WTC11 (cell line): ENCODE data around the gene ZBTB43. TPM values are rescaled to one million over a fixed set of nuclear protein-coding genes. Genes with fewer than 3 reads are reported as not detected.

ENCODE experiments used
- ATAC-seq: fragments of 200-7000 bp; cut with Tn5 transposase; 2 replicates; pipeline ENCODE4 v1.10.0; 2021; ENCODE audit warnings: mild to moderate bottlenecking, moderate library complexity
- CTCF ChIA-PET: fragments of 300-600 bp; sonication (Branson Sonifier 250); formaldehyde crosslinking; loops from one replicate; lab custom pipeline; 2021; ENCODE audit warnings: antibody characterized with exemption; lab: Charles Lee
- POLR2A ChIA-PET: fragments of 350-600 bp; sonication (Branson Sonifier 250); formaldehyde crosslinking; loops from one replicate; lab custom pipeline; 2021; ENCODE audit warnings: antibody characterized with exemption; lab: Charles Lee
- DNase-seq: peaks from one replicate; pipeline ENCODE4 v3.0.0; 2021; ENCODE audit warnings: low spot score
- H3K27ac Mint-ChIP-seq: 2 replicates; pipeline ENCODE4 v1.8.0; 2021; ENCODE audit warnings: mixed read lengths
- H3K27me3 Mint-ChIP-seq: 2 replicates; pipeline ENCODE4 v1.8.0; 2021; ENCODE audit warnings: low read depth, mild to moderate bottlenecking, moderate library complexity, mixed read lengths
- H3K36me3 Mint-ChIP-seq: 2 replicates; pipeline ENCODE4 v1.8.0; 2021; ENCODE audit warnings: mixed read lengths
- H3K4me1 Mint-ChIP-seq: 2 replicates; pipeline ENCODE4 v1.8.0; 2022; ENCODE audit warnings: mixed read lengths
- H3K4me3 Mint-ChIP-seq: 2 replicates; pipeline ENCODE4 v1.8.0; 2021; ENCODE audit warnings: mild to moderate bottlenecking, moderate library complexity, mixed read lengths
- H3K9me3 Mint-ChIP-seq: 2 replicates; pipeline ENCODE4 v1.8.0; 2021; ENCODE audit warnings: mixed read lengths
- ARID4B ChIP-seq: sonication (generic); formaldehyde crosslinking; IDR thresholded peaks from 2 replicates; pipeline ENCODE4 v1.8.0; 2023; ENCODE audit warnings: missing genetic modification reagents, mild to moderate bottlenecking, borderline replicate concordance
- ATF2 ChIP-seq: sonication (generic); formaldehyde crosslinking; IDR thresholded peaks from 2 replicates; pipeline ENCODE4 v1.8.1; 2022; ENCODE audit warnings: low read depth, missing genetic modification reagents, borderline replicate concordance
- EMX1 ChIP-seq: fragments of 250-450 bp; sonication (Bioruptor Pico); IDR thresholded peaks from 2 replicates; pipeline ENCODE4 v1.8.0; 2021; ENCODE audit warnings: mild to moderate bottlenecking
- ERG ChIP-seq: fragments of 250-450 bp; sonication (Bioruptor Pico); IDR thresholded peaks from 2 replicates; pipeline ENCODE4 v1.8.0; 2021; ENCODE audit warnings: mild to moderate bottlenecking
- ETV6 ChIP-seq: sonication (generic); formaldehyde crosslinking; IDR thresholded peaks from 2 replicates; pipeline ENCODE4 v1.8.1; 2022; ENCODE audit warnings: mild to moderate bottlenecking, missing genetic modification reagents
- FOXP4 ChIP-seq: sonication (generic); formaldehyde crosslinking; IDR thresholded peaks from 2 replicates; pipeline ENCODE4 v1.8.0; 2022; ENCODE audit warnings: mild to moderate bottlenecking, missing genetic modification reagents
- GRHL2 ChIP-seq: fragments of 250-450 bp; sonication (Bioruptor Pico); IDR thresholded peaks from 2 replicates; pipeline ENCODE4 v1.8.0; 2022; ENCODE audit warnings: mild to moderate bottlenecking, moderate library complexity; ENCODE audit not compliant: insufficient replicate concordance, severe bottlenecking
- GTF2I ChIP-seq: fragments of 250-450 bp; sonication (Bioruptor Pico); conservative IDR thresholded peaks from 2 replicates; pipeline ENCODE4 v1.4.0; 2021; ENCODE audit warnings: mild to moderate bottlenecking
- MLX ChIP-seq: sonication (generic); formaldehyde crosslinking; IDR thresholded peaks from 2 replicates; pipeline ENCODE4 v1.8.1; 2023; ENCODE audit warnings: mild to moderate bottlenecking, missing genetic modification reagents, moderate library complexity
- MXD4 ChIP-seq: fragments of 250-450 bp; sonication (Bioruptor Pico); IDR thresholded peaks from 2 replicates; pipeline ENCODE4 v1.8.0; 2021; ENCODE audit warnings: mild to moderate bottlenecking, moderate library complexity, borderline replicate concordance
- SMAD4 ChIP-seq: sonication (generic); formaldehyde crosslinking; IDR thresholded peaks from 2 replicates; pipeline ENCODE4 v1.8.0; 2022; ENCODE audit warnings: mild to moderate bottlenecking, missing genetic modification reagents
- SP1 ChIP-seq: sonication (generic); formaldehyde crosslinking; conservative IDR thresholded peaks from 2 replicates; pipeline ENCODE4 v1.8.1; 2022; ENCODE audit warnings: missing genetic modification reagents
- STAT6 ChIP-seq: sonication (generic); formaldehyde crosslinking; conservative IDR thresholded peaks from 2 replicates; pipeline ENCODE4 v1.8.1; 2023; ENCODE audit warnings: mild to moderate bottlenecking, low read depth, missing genetic modification reagents, moderate library complexity
- TCF7 ChIP-seq: sonication (generic); formaldehyde crosslinking; IDR thresholded peaks from 2 replicates; pipeline ENCODE4 v1.8.0; 2022; ENCODE audit warnings: mild to moderate bottlenecking, low read depth, missing genetic modification reagents, moderate library complexity
- TEAD1 ChIP-seq: sonication (generic); formaldehyde crosslinking; IDR thresholded peaks from 2 replicates; pipeline ENCODE4 v1.8.0; 2022; ENCODE audit warnings: mild to moderate bottlenecking, missing genetic modification reagents
- USF2 ChIP-seq: sonication (generic); formaldehyde crosslinking; IDR thresholded peaks from 2 replicates; pipeline ENCODE4 v1.8.1; 2023; ENCODE audit warnings: mild to moderate bottlenecking, missing genetic modification reagents, moderate library complexity
- ZBTB43 ChIP-seq: sonication (generic); formaldehyde crosslinking; IDR thresholded peaks from 2 replicates; pipeline ENCODE4 v1.8.1; 2023; ENCODE audit warnings: mild to moderate bottlenecking, missing genetic modification reagents
- ZNF396 ChIP-seq: fragments of 250-450 bp; sonication (Bioruptor Pico); IDR thresholded peaks from 2 replicates; pipeline ENCODE4 v1.8.0; 2021; ENCODE audit warnings: mild to moderate bottlenecking, moderate library complexity, borderline replicate concordance
- total RNA-seq: library from RNA; stranded (reverse); gene quantifications from 3 replicates; pipeline ENCODE4 v1.2.3, GENCODE V29; 2021

Gene ZBTB43
- total RNA-seq, 1 experiment from 2014 or later: 23.8 TPM

GRCh38 chr9:126853667-126854066, 48.8 kb downstream of the ZBTB43 start (continued):
- TF ChIP-seq TCF7 (CRISPR knock-in tag): no peak
- no peak for TF ChIP-seq STAT6 (CRISPR knock-in tag)
- TF ChIP-seq GTF2I (CRISPR knock-in tag): no peak
- no peak for TF ChIP-seq ZBTB43
- TF ChIP-seq ERG (CRISPR knock-in tag): no peak
- no peak for TF ChIP-seq ETV6 (CRISPR knock-in tag)

GRCh38 chr9:126854734-126855133, 49.9 kb downstream of the ZBTB43 start:
- H3K9me3 Mint-ChIP-seq: no peaks in the 10 kb centered on the region
- TF ChIP-seq FOXP4 (CRISPR knock-in tag) (no peak), ATF2 (CRISPR knock-in tag) (no peak), USF2 (CRISPR knock-in tag) (no peak), MLX (CRISPR knock-in tag) (no peak), ZNF396 (CRISPR knock-in tag) (no peak), EMX1 (no peak), TEAD1 (CRISPR knock-in tag) (no peak), SMAD4 (CRISPR knock-in tag) (no peak), ARID4B (CRISPR knock-in tag) (no peak), SP1 (CRISPR knock-in tag) (no peak), GRHL2 (CRISPR knock-in tag) (no peak), MXD4 (CRISPR knock-in tag) (no peak)

More at GRCh38 chr9:126854734-126855133, 49.9 kb downstream of the ZBTB43 start:
- no peak overlapping the region for H3K27ac Mint-ChIP-seq
- peaks cover 10% of the 10 kb centered on the region for H3K4me1 Mint-ChIP-seq
- peaks cover 32% of the 10 kb centered on the region for H3K27me3 Mint-ChIP-seq
- ATAC-seq (no peak), DNase-seq (no peak)
- ChIA-PET POLR2A (interaction anchor here (0.7 kb wide), 1 partner anchor 360 kb away, joined by 3 read pairs; no protein-coding TSS in a partner anchor), CTCF (interaction anchor here (0.7 to 0.8 kb wide), 2 partner anchors 60 to 344 kb away, joined by 3 read pairs; partner anchors contain the start of gene RALGPS1)
- H3K4me3 Mint-ChIP-seq: no peak overlapping the region
- no peaks in the 10 kb centered on the region for H3K36me3 Mint-ChIP-seq
